ENCODE measurements around the gene MISP3.

MISP3 gene

DNA sequence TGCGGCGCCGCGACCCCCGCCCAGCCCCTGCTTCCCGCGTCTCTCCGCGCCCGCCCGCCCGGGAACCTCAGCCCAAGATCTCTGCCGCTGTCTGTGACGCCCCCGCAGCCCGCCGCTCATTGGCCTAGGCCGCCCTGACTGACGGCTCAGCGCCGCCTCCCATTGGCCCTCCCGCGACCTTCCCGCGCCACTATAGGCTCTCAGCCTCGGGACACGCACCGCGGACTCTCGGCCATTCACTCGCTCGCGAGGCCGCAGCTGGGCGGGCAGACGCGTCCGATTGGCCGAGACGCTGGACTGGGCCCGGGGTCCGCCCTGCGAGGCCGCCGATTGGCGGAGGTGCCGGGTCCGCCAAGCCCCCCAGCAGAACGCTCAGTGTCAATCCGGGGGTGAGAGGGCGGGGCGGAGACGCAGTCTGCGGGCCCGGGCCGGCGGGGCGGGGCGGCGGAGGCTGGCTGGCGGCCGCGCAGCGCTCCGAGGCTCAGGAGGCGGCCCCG lies 45.1 kb downstream of the MISP3 start, which contains the start of gene PRKACA:
Gene PRKACA, minus strand, starts transcription at position 95 of the 497 bp plus-strand sequence. CDS start 215 bp downstream, outside the sequence.
- H3K27ac ChIP-seq (ENCODE audit: low read depth, low read length), result no peak within 1 kb of the TSS
- H3K4me2 ChIP-seq (ENCODE audit: low read length), result peak within 1 kb of the TSS; percentile 85
- peak within 1 kb of the TSS; percentile 81 for H3K4me3 ChIP-seq (ENCODE audit: low read length)

DNA sequence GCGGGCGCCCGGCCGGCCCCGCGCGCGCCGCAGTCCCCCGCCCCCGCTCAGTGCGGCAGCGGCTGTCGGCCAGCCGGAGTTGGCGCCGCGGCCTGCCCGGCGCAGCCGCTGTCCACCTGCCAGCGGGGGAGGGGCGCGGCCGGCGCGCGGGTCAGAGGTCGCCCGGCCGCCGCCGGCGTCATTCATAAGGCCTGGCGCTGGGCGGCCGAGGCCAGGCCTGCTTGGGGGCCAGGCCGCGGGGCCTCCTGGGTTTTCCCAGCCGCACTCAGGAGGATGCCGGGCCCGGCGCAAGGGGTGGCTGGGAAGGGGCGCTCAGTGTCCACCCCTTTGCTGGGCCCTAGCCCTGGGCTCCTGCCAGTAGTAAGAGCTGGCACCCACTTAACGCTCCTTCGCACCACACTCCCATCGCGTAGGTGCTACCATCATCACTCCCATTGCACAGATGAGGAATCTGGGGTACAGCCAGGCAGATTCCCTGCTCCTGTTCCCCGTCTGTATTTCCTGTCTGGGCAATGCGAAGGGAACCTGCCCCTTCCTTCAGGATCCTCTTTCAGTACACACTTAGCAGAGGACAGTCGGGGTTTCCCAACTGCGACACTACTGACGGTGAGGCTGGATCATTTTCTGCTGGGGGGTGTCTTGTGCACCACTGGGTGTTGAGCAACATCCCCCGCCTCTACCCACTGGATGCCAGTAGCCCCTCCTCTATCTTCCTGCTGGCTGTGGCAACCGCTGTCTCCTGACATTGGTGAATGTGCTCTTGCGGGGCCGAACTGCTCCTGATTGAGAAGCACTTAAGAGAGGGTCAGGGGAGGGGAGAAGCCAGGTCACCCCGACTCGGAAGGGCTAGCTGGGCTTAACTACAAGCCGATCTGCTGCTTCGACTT lies 45.8 kb downstream of the MISP3 start:
- peaks cover 36% of the 10 kb centered on the region for H3K4me1 ChIP-seq (ENCODE audit: control insufficient read depth, low read length)
- H3K36me3 ChIP-seq (ENCODE audit: control insufficient read depth, low read length), result peaks cover 17% of the 10 kb centered on the region
- H3K9me3 ChIP-seq (ENCODE audit: control insufficient read depth, insufficient read depth, low read length), result no peaks in the 10 kb centered on the region
- TF ChIP-seq, protein P1, sequence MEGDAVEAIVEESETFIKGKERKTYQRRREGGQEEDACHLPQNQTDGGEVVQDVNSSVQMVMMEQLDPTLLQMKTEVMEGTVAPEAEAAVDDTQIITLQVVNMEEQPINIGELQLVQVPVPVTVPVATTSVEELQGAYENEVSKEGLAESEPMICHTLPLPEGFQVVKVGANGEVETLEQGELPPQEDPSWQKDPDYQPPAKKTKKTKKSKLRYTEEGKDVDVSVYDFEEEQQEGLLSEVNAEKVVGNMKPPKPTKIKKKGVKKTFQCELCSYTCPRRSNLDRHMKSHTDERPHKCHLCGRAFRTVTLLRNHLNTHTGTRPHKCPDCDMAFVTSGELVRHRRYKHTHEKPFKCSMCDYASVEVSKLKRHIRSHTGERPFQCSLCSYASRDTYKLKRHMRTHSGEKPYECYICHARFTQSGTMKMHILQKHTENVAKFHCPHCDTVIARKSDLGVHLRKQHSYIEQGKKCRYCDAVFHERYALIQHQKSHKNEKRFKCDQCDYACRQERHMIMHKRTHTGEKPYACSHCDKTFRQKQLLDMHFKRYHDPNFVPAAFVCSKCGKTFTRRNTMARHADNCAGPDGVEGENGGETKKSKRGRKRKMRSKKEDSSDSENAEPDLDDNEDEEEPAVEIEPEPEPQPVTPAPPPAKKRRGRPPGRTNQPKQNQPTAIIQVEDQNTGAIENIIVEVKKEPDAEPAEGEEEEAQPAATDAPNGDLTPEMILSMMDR (IDR thresholded peaks at IDR 0.05; ENCODE audit: low read depth, low read length, poor library complexity, severe bottlenecking), result no peak
- no peak for TF ChIP-seq EZH2phosphoT487 (IDR thresholded peaks at IDR 0.05; ENCODE audit: borderline replicate concordance, low read length)
- peaks cover 8% of the 10 kb centered on the region; the same call in 1 of the 2 replicates for H4K20me1 ChIP-seq (ENCODE audit: control insufficient read depth, insufficient read depth, low read depth, low read length)
- peak overlapping the region; percentile 78 for H3K4me3 ChIP-seq (ENCODE audit: low read length)
- H3K4me2 ChIP-seq (ENCODE audit: low read length), result peak overlapping the region; percentile 85
- peaks cover 21% of the 10 kb centered on the region for H3F3A ChIP-seq (ENCODE audit: control insufficient read depth, insufficient read depth)
- no peak overlapping the region for H3K27ac ChIP-seq (ENCODE audit: low read depth, low read length)
- no peaks in the 10 kb centered on the region for H3K9me2 ChIP-seq (replicated peaks; ENCODE audit: control insufficient read depth, low read length)
- peaks cover 33% of the 10 kb centered on the region for H3K79me2 ChIP-seq (ENCODE audit: control insufficient read depth, low read length)
- H3K27me3 ChIP-seq (ENCODE audit: control insufficient read depth, low read length), result no peaks in the 10 kb centered on the region

More for the DNA sequence above, 45.1 kb downstream of the MISP3 start, which contains the start of gene PRKACA:
- peaks cover 13% of the 10 kb centered on the region for H3K36me3 ChIP-seq (ENCODE audit: control insufficient read depth, low read length)
- peaks cover 36% of the 10 kb centered on the region for H3K4me1 ChIP-seq (ENCODE audit: control insufficient read depth, low read length)
- no peaks in the 10 kb centered on the region for H3K9me3 ChIP-seq (ENCODE audit: control insufficient read depth, insufficient read depth, low read length)
- no peaks in the 10 kb centered on the region for H3K27me3 ChIP-seq (ENCODE audit: control insufficient read depth, low read length)
- TF ChIP-seq, protein P1 (IDR thresholded peaks at IDR 0.05; ENCODE audit: low read depth, low read length, poor library complexity, severe bottlenecking), result no peak
- TF ChIP-seq EZH2phosphoT487 (IDR thresholded peaks at IDR 0.05; ENCODE audit: borderline replicate concordance, low read length), result no peak
- H3K79me2 ChIP-seq (ENCODE audit: control insufficient read depth, low read length), result peaks cover 36% of the 10 kb centered on the region
- H4K20me1 ChIP-seq (ENCODE audit: control insufficient read depth, insufficient read depth, low read depth, low read length), result peaks cover 8% of the 10 kb centered on the region; the same call in 1 of the 2 replicates
- H3K9me2 ChIP-seq (replicated peaks; ENCODE audit: control insufficient read depth, low read length), result no peaks in the 10 kb centered on the region
- H3F3A ChIP-seq (ENCODE audit: control insufficient read depth, insufficient read depth), result peaks cover 21% of the 10 kb centered on the region

DNA sequence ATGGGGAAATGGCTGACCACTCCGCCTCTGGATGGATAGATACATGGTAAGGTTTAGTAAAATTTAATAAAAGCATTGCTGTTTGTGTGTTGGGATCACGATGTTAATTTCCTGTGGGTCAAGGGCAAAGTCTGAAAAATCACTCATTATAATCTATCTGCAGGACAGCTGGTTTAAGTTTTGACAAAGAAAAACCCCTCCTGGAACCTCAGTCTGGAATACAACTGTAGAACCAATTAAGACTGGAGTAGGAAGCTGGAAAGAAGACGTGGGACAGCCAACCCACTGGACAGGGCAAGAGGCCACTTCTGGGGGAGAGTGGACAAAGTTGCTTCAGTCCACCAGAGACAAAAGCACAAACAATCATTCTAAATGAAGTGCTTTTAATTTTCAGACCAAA lies 46.6 kb downstream of the MISP3 start:
- Histone ChIP-seq H3K27ac (ENCODE audit: low read depth, low read length) (no peak overlapping the region), H3K9me2 (replicated peaks; ENCODE audit: control insufficient read depth, low read length) (no peaks in the 10 kb centered on the region), H3K9me3 (ENCODE audit: control insufficient read depth, insufficient read depth, low read length) (no peaks in the 10 kb centered on the region), H3K4me2 (ENCODE audit: low read length) (0 out of 2 replicates have a peak overlapping the region, but pooled peaks have one; percentile 85), H4K20me1 (ENCODE audit: control insufficient read depth, insufficient read depth, low read depth, low read length) (peaks cover 6% of the 10 kb centered on the region; the same call in 1 of the 2 replicates), H3K4me3 (ENCODE audit: low read length) (no peak overlapping the region; the same call in 1 of the 2 replicates), H3K27me3 (ENCODE audit: control insufficient read depth, low read length) (no peaks in the 10 kb centered on the region), H3F3A (ENCODE audit: control insufficient read depth, insufficient read depth) (peaks cover 21% of the 10 kb centered on the region), H3K79me2 (ENCODE audit: control insufficient read depth, low read length) (peaks cover 26% of the 10 kb centered on the region), H3K36me3 (ENCODE audit: control insufficient read depth, low read length) (peaks cover 22% of the 10 kb centered on the region), H3K4me1 (ENCODE audit: control insufficient read depth, low read length) (peaks cover 36% of the 10 kb centered on the region)
- TF ChIP-seq EZH2phosphoT487 (IDR thresholded peaks at IDR 0.05; ENCODE audit: borderline replicate concordance, low read length), result no peak
- TF ChIP-seq, protein P1 (IDR thresholded peaks at IDR 0.05; ENCODE audit: low read depth, low read length, poor library complexity, severe bottlenecking), result no peak

Measured in DOHH2 (cell line).